Duodenal mucosa (tissue), 2 donors: ENCODE results near the gene DNAJC6.
"Not testable (repeated sequence)": the region's sequence is repeated elsewhere in the genome, so short reads cannot be mapped to it uniquely, and the experiment has no call there.

Experiments
- H3K27ac ChIP-seq: one replicate; pipeline ENCODE4 v1.7.0; 2013; ENCODE audit warnings: low read depth, low read length
- H3K27me3 ChIP-seq, 2 donors: one replicate each; pipeline ENCODE4 v1.7.0; 2013; ENCODE audit warnings: low read length in 2 of 2, control low read depth in 1 of 2; ENCODE audit not compliant: insufficient read depth in 2 of 2, control insufficient read depth in 1 of 2
- H3K36me3 ChIP-seq, 2 donors: one replicate each; pipeline ENCODE4 v1.7.0; 2013; ENCODE audit warnings: low read length in 2 of 2, control low read depth in 1 of 2; ENCODE audit not compliant: insufficient read depth in 2 of 2, control insufficient read depth in 1 of 2
- H3K4me1 ChIP-seq, 2 donors: one replicate each; pipeline ENCODE4 v1.7.0; 2013; ENCODE audit warnings: low read length in 2 of 2, control low read depth in 1 of 2; ENCODE audit not compliant: insufficient read depth in 2 of 2, control insufficient read depth in 1 of 2
- H3K4me3 ChIP-seq, 2 donors: one replicate each; pipeline ENCODE4 v1.7.0; 2013; ENCODE audit warnings: low read length in 2 of 2, low read depth in 1 of 2
- H3K9ac ChIP-seq, 2 donors: one replicate each; pipeline ENCODE4 v1.7.0; 2013; ENCODE audit warnings: low read length in 2 of 2, low read depth in 1 of 2
- H3K9me3 ChIP-seq, 2 donors: one replicate each; pipeline ENCODE4 v1.7.0; 2013; ENCODE audit warnings: low read length in 2 of 2, control low read depth in 1 of 2; ENCODE audit not compliant: control insufficient read depth in 1 of 2

DNAJC6 gene

DNA sequence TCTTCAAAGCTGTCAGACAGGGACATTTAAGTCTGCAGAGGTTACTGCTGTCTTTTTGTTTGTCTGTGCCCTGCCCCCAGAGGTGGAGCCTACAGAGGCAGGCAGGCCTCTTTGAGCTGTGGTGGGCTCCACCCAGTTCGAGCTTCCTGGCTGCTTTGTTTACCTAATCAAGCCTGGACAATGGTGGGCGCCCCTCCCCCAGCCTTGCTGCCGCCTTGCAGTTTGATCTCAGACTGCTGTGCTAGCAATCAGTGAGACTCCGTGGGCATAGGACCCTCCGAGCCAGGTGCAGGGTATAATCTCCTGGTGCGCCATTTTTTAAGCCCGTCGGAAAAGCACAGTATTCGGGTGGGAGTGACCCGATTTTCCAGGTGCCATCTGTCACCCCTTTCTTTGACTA, 146.3 kb downstream of the DNAJC6 start:
- H3K4me1 ChIP-seq, H3K9me3 ChIP-seq, H3K27ac ChIP-seq, H3K36me3 ChIP-seq, H3K4me3 ChIP-seq, H3K27me3 ChIP-seq, H3K9ac ChIP-seq: not testable (repeated sequence)

DNA sequence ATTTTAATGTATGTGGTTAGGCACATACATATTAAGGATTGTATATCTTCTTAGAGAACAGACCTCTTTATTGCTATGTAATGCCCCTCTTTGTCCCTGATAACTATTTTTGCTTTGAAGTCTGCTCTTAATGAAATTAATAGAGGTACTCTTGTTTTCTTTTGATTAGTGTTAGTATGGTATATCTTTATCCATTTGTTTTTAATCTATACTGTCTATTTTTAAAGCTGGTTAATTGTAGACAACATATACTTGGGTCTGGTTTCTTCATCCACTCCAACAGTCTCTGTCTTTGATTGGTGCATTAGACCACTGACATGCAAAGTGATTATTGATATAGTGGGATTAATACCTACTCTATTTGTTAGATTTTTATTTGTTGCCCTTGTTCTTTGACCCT, 147.1 kb downstream of the DNAJC6 start:
- Histone ChIP-seq H3K27ac (no peak overlapping the region), H3K4me3 (no peak overlapping the region), H3K9ac (no peak overlapping the region), H3K9me3 (no peaks in the 10 kb centered on the region), H3K27me3 (no peaks in the 10 kb centered on the region), H3K4me1 (no peaks in the 10 kb centered on the region), H3K36me3 (no peaks in the 10 kb centered on the region)

DNA sequence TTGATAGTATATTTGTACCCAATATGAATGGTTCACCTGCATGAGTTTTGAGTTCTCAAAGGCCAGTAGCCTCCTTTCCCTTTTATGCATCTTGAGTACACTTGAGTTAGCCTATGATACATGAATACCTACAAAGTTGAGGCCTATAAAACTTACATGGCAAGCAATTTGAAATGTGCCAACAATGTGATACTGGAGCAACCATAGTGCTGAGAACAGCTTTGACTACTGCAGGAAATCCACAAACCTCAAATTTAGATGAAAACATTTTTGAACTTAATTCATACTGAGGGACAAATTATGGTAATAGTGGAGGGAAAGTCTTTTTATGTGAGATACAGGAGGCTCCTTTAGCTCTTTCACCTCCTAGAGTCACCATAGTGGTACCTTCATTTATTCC, 148.5 kb downstream of the DNAJC6 start:
- Histone ChIP-seq H3K4me1 (no peaks in the 10 kb centered on the region), H3K9ac (no peak overlapping the region)

DNA sequence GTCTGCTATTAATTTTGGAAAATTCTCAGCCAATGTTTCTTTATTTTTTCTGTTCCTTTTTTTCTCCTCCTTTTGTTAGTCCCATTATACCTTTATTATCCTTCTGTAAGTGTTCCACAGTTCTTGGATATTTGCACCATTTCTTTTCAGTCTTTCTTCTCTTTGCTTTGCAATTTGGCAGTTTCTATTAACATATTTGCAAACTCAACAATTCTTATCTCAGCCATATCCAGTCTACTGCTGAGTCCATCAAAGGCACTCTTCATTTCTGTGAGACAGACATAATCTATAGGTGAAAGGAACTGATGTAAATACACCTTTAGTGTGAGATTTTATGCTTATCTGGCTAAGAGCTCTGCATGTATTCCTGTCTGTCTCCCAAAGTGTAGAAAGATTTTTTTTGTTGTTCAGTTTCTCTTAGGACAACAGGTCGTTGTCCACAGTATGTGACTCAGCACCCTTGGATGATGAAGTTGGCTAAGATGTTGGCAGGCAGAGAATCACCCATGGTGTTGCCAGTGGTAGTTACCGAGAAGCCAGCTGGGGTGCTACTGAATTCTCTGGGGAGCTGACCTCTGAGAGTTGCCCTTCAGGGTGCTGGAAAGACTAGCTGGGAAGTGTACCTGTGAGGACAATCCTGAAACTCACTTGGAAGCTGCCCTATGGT, 149.5 kb downstream of the DNAJC6 start:
- Histone ChIP-seq H3K36me3 (no peaks in the 10 kb centered on the region), H3K27ac (no peak overlapping the region)

More for the DNA sequence above, 148.5 kb downstream of the DNAJC6 start:
- Histone ChIP-seq H3K27ac (no peak overlapping the region), H3K27me3 (no peaks in the 10 kb centered on the region), H3K9me3 (no peaks in the 10 kb centered on the region), H3K4me3 (no peak overlapping the region), H3K36me3 (no peaks in the 10 kb centered on the region)

DNA sequence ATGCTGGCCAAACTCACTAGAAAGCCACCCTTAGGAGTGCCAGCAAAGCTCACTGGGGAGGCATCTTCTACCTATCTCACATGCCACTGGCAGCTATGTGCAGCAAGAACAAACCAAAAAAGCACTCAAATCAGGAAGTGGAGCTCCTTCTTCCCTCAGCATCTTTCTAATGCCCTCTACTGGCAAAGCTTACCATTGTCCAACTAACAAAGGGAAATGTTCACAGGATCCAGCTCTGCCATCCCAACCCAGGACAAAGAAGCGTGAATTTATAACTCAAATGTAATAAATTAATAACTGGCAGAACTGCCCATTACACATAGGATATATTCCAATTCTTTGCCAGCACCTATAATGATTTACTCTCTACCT, 150.0 kb downstream of the DNAJC6 start:
- Histone ChIP-seq H3K27ac (no peak overlapping the region), H3K4me3 (no peak overlapping the region), H3K9ac (no peak overlapping the region), H3K4me1 (no peaks in the 10 kb centered on the region), H3K9me3 (no peaks in the 10 kb centered on the region), H3K27me3 (no peaks in the 10 kb centered on the region), H3K36me3 (no peaks in the 10 kb centered on the region)

More for the DNA sequence above, 149.5 kb downstream of the DNAJC6 start:
- H3K4me3 ChIP-seq: no peak overlapping the region
- H3K27me3 ChIP-seq: no peaks in the 10 kb centered on the region
- no peaks in the 10 kb centered on the region for H3K4me1 ChIP-seq
- H3K9me3 ChIP-seq: no peaks in the 10 kb centered on the region
- H3K9ac ChIP-seq: no peak overlapping the region
